K562 (cell line): Measurements from ENCODE around the gene HMGA1. TPM values are rescaled to one million over a fixed set of nuclear protein-coding genes. Genes with fewer than 3 reads are reported as not detected.

Source experiments
- ATAC-seq: fragments of 200-7000 bp; cut with Tn5 transposase; 3 replicates; pipeline ENCODE4 v1.9.1; 2020; ENCODE audit warnings: moderate library complexity
- BruUV-seq: library from RNA; stranded (reverse); fragments of 400-500 nt; replicated peaks from 2 replicates; lab custom pipeline; 2021; lab: Mats Ljungman, UMichigan
- CTCF ChIA-PET: fragments of 300-600 bp; formaldehyde crosslinking; extraction: SDS; loops from one replicate; lab custom pipeline; 2021; ENCODE audit warnings: low intra/inter-chr PET ratio; lab: Yijun Ruan, JAX
- POLR2A ChIA-PET: fragments of 300-600, 350-650 bp; sonication (Branson Sonifier 250); formaldehyde crosslinking; extraction: SDS; loops from one replicate; lab custom pipeline; 2021; ENCODE audit warnings: antibody characterized with exemption, inconsistent platforms; lab: Yijun Ruan, JAX
- DNase-seq, 4 experiments: peaks; one replicate each; pipeline versions ENCODE4 v3.0.0 to v3.0.0-alpha.2; 2011 to 2018; ENCODE audit warnings: low spot score in 3 of 4, mixed read lengths in 3 of 4; ENCODE audit errors: extremely low read depth in 1 of 4
- FAIRE-seq: peaks from 2 replicates; lab custom pipeline; 2011; peaks lifted over from hg19 to GRCh38; lab: Jason Lieb, UNC
- H2AFZ ChIP-seq: 2 replicates; pipeline ENCODE4 v1.6.0; 2011; ENCODE audit warnings: low read depth, low read length, control low read depth, inconsistent platforms
- H3K27ac ChIP-seq: fragments of 200-600 bp; 3 replicates; pipeline ENCODE4 v1.8.0; 2011; ENCODE audit warnings: low read depth, mild to moderate bottlenecking, control low read depth, inconsistent platforms, low read length, moderate library complexity, mixed read lengths; ENCODE audit errors: extremely low read depth
- H3K27me3 ChIP-seq, 2 experiments: fragments of 300-600 bp in 1 of 2; 2 replicates in 1 of 2; 3 replicates in 1 of 2; pipeline versions ENCODE4 v1.6.0 to v1.8.0; 2011; ENCODE audit warnings: inconsistent platforms in 2 of 2, low read length in 2 of 2, mild to moderate bottlenecking in 1 of 2, mixed read lengths in 1 of 2, moderate library complexity in 1 of 2; ENCODE audit not compliant: control insufficient read depth in 2 of 2, insufficient read depth in 2 of 2
- H3K36me3 ChIP-seq: fragments of 300-600 bp; 3 replicates; pipeline ENCODE4 v1.8.0; 2011; ENCODE audit warnings: mild to moderate bottlenecking, low read length, inconsistent platforms; ENCODE audit not compliant: control insufficient read depth, insufficient read depth
- H3K4me1 ChIP-seq, 2 experiments: fragments of 200-600 bp in 1 of 2; replicated peaks in 1 of 2; 2 replicates in 1 of 2; 3 replicates in 1 of 2; pipeline versions ENCODE4 v1.5.1 to v1.8.0; 2011; ENCODE audit warnings: inconsistent platforms in 2 of 2, low read length in 2 of 2, mild to moderate bottlenecking in 1 of 2, mixed read lengths in 1 of 2, moderate library complexity in 1 of 2; ENCODE audit not compliant: control insufficient read depth in 2 of 2, insufficient read depth in 2 of 2
- H3K4me2 ChIP-seq: 2 replicates; pipeline ENCODE4 v1.6.1; 2011; ENCODE audit warnings: low read length, control low read depth, inconsistent platforms, mixed read lengths; ENCODE audit not compliant: insufficient read depth
- H3K4me3 ChIP-seq: fragments of 200-600 bp; sonication (generic), shearing (Covaris generic); 2 replicates; pipeline ENCODE4 v1.5.1; 2016; ENCODE audit warnings: control low read depth, inconsistent platforms
- H3K79me2 ChIP-seq: fragments of 200-600 bp; 3 replicates; pipeline ENCODE4 v1.8.0; 2011; ENCODE audit warnings: low read length, inconsistent platforms; ENCODE audit not compliant: control insufficient read depth, insufficient read depth
- H3K9ac ChIP-seq, 2 experiments: 2 replicates each; pipeline versions ENCODE4 v1.6.0 to v1.6.1; 2011; ENCODE audit warnings: low read depth in 2 of 2, low read length in 2 of 2, control low read depth in 1 of 2, inconsistent platforms in 1 of 2, mild to moderate bottlenecking in 1 of 2, mixed read lengths in 1 of 2; ENCODE audit not compliant: insufficient read depth in 1 of 2
- H3K9me1 ChIP-seq: one replicate; pipeline ENCODE4 v1.6.0; 2011; ENCODE audit warnings: inconsistent platforms, mild to moderate bottlenecking, low read length, moderate library complexity; ENCODE audit not compliant: control insufficient read depth, insufficient read depth
- H3K9me3 ChIP-seq: replicated peaks from 2 replicates; pipeline ENCODE4 v1.5.1; 2011; ENCODE audit warnings: low read depth, low read length, inconsistent platforms; ENCODE audit not compliant: control insufficient read depth, insufficient read depth
- H4K20me1 ChIP-seq: replicated peaks from 2 replicates; pipeline ENCODE4 v1.6.1; 2011; ENCODE audit warnings: low read length, inconsistent platforms, mixed read lengths; ENCODE audit not compliant: control insufficient read depth, insufficient read depth
- CBFA2T3 ChIP-seq: fragments of 450-650 bp; IDR thresholded peaks from 2 replicates; pipeline ENCODE4 v1.6.1; 2017
- CBX2 ChIP-seq: fragments of 200-600 bp; sonication (generic); IDR thresholded peaks from one replicate; pipeline ENCODE4 v1.6.1; 2012; ENCODE audit warnings: mild to moderate bottlenecking, low read length, inconsistent platforms; ENCODE audit not compliant: insufficient read depth, poor library complexity, severe bottlenecking
- CEBPB ChIP-seq: fragments of 450-650 bp; IDR thresholded peaks from 2 replicates; pipeline ENCODE4 v1.6.1; 2016; ENCODE audit warnings: missing genetic modification characterization, missing compliant biosample characterization
- CREM ChIP-seq: IDR thresholded peaks from 2 replicates; pipeline ENCODE4 v1.6.1; 2014; ENCODE audit warnings: antibody characterized with exemption, low read depth
- ERF ChIP-seq: fragments of 450-650 bp; formaldehyde crosslinking; IDR thresholded peaks from 2 replicates; pipeline ENCODE4 v1.4.0; 2020; ENCODE audit warnings: mild to moderate bottlenecking, mixed read lengths
- MAFF ChIP-seq: IDR thresholded peaks from 2 replicates; pipeline ENCODE4 v1.6.1; 2012; ENCODE audit warnings: low read length, improper control_type of control experiment
- MLX ChIP-seq, 2 experiments: fragments of 450-650 bp in 1 of 2; sonication (generic) in 1 of 2; formaldehyde crosslinking; conservative IDR thresholded peaks; 2 replicates each; pipeline versions ENCODE4 v1.4.0 to v1.8.1; 2020 to 2022; ENCODE audit warnings: mild to moderate bottlenecking in 1 of 2, missing genetic modification reagents in 1 of 2
- NBN ChIP-seq: fragments of 450-650 bp; IDR thresholded peaks from 2 replicates; pipeline ENCODE4 v1.6.1; 2016; ENCODE audit warnings: low read depth, mild to moderate bottlenecking
- SPI1 ChIP-seq: IDR thresholded peaks from 2 replicates; pipeline ENCODE4 v1.6.1; 2011; ENCODE audit warnings: low read depth, low read length, control low read depth, borderline replicate concordance
- U2AF2 ChIP-seq: fragments of 200-400 bp; formaldehyde crosslinking; optimal IDR thresholded peaks from 2 replicates; pipeline ENCODE3; 2017; ENCODE audit warnings: low read depth, mild to moderate bottlenecking, low read length
- ZBTB5 ChIP-seq: fragments of 450-650 bp; IDR thresholded peaks from 2 replicates; pipeline ENCODE4 v1.6.1; 2017; ENCODE audit warnings: antibody characterized with exemption
- ZKSCAN8 ChIP-seq: fragments of 200-800 bp; sonication (Bioruptor generic); IDR thresholded peaks from 2 replicates; pipeline ENCODE4 v1.6.1; 2016; ENCODE audit warnings: missing genetic modification characterization, missing compliant biosample characterization
- ZNF174 ChIP-seq: fragments of 250-450 bp; sonication (Bioruptor Pico); IDR thresholded peaks from 2 replicates; pipeline ENCODE4 v1.4.0; 2020; ENCODE audit warnings: mild to moderate bottlenecking
- ZNF277 ChIP-seq: fragments of 250-450 bp; sonication (Bioruptor Pico); IDR thresholded peaks from 2 replicates; pipeline ENCODE4 v1.8.0; 2022; ENCODE audit warnings: inconsistent platforms, mild to moderate bottlenecking, moderate library complexity, borderline replicate concordance
- ZNF3 ChIP-seq: fragments of 250-450 bp; sonication (Bioruptor Pico); IDR thresholded peaks from 2 replicates; pipeline ENCODE4 v1.5.0; 2021; ENCODE audit warnings: mild to moderate bottlenecking, moderate library complexity
- ZNF347 ChIP-seq: fragments of 450-650 bp; formaldehyde crosslinking; IDR thresholded peaks from 2 replicates; pipeline ENCODE4 v1.4.0; 2020; ENCODE audit warnings: low read depth, mild to moderate bottlenecking, moderate library complexity
- ZNF436 ChIP-seq: fragments of 250-450, 450-650 bp; sonication (Bioruptor Pico); formaldehyde crosslinking; IDR thresholded peaks from 2 replicates; pipeline ENCODE4 v1.7.0; 2020; ENCODE audit warnings: mild to moderate bottlenecking
- ZNF589 ChIP-seq: fragments of 200-800 bp; sonication (Bioruptor generic); IDR thresholded peaks from 2 replicates; pipeline ENCODE4 v1.6.1; 2016; ENCODE audit warnings: low read depth, missing genetic modification characterization, missing compliant biosample characterization
- ZNF766 ChIP-seq: fragments of 200-800 bp; sonication (Bioruptor generic); conservative IDR thresholded peaks from 2 replicates; pipeline ENCODE4 v1.6.1; 2016; ENCODE audit warnings: missing genetic modification characterization, missing compliant biosample characterization
- WGBS: fragments of 100-300 bp; shearing (Covaris generic); methylation state at CpG from one replicate; pipeline ENCODE4 v1.1.6; 2016; ENCODE audit warnings: low coverage, mixed read lengths; ENCODE audit not compliant: insufficient coverage; ENCODE audit errors: missing lambda C conversion rate; 5-methylcytosine and 5-hydroxymethylcytosine counted together
- in situ Hi-C: fragments of 300-500 bp; cut with MboI; formaldehyde crosslinking; loops from 4 replicates; pipeline ENCODE4 v1.15.0; 2018; ENCODE audit warnings: inconsistent platforms, mixed read lengths
- intact Hi-C: fragments of 100-400 bp; cut with micrococcal nuclease; formaldehyde crosslinking; loops from 2 replicates; pipeline ENCODE4 v1.14.2; 2022
- polyA plus RNA-seq, 8 experiments: library from polyadenylated mRNA; depleted of rRNA in 4 of 8; stranded (reverse) in 5 of 8; unstranded in 3 of 8; fragments of >200 nt; fragmentation: Nextera tagmentation in 2 of 8; fragmentation: Illumina TruSeq in 1 of 8; extraction: Ambion mirVana in 2 of 8; extraction: Trizol in 1 of 8; gene quantifications; 2 replicates each; pipeline versions ENCODE4 v1.2.1 to v1.2.3, GENCODE V29; 2011 to 2014; ENCODE audit warnings: inconsistent platforms in 1 of 8, missing spikeins in 1 of 8
- total RNA-seq, 7 experiments: library from RNA; depleted of rRNA in 6 of 7; stranded (reverse); fragments of >200 nt in 6 of 7; fragmentation: Illumina TruSeq in 2 of 7; extraction: Trizol in 2 of 7; gene quantifications; 2 replicates each; pipeline versions ENCODE4 v1.2.1 to v1.2.3, GENCODE V29; 2011 to 2021; ENCODE audit warnings: low replicate concordance in 1 of 7

Gene HMGA1
- total and polyA plus RNA-seq, 9 of the 15 experiments (the other 6 are each of a cell fraction or from before 2014, with no cell fraction given), result 27.8 to 1,947 (median 594) TPM

GRCh38 chr6:34241351-34242215, 4.9 kb downstream of the HMGA1 start:
- Histone ChIP-seq H2AFZ (no peak overlapping the region), H3K9me3 (no peaks in the 10 kb centered on the region), H3K4me1 (peaks cover 66 to 67% of the 10 kb centered on the region in 2 experiments), H3K36me3 (peaks cover 87% of the 10 kb centered on the region), H4K20me1 (peaks cover 50% of the 10 kb centered on the region), H3K4me3 (no peak overlapping the region), H3K4me2 (no peak overlapping the region), H3K9ac (peak overlapping the region in 1 of 2 experiments; percentile 1; a peak in 2 of 4 replicates), H3K9me1 (no peaks in the 10 kb centered on the region), H3K27me3 (no peaks in the 10 kb centered on the region), H3K27ac (peak overlapping the region; percentile 76; the same call in 2 of the 3 replicates), H3K79me2 (peaks cover 73% of the 10 kb centered on the region)
- WGBS, result 90% methylated on average over 13 of the region's 13 CpGs
- POLR2A ChIA-PET, result interaction anchor here (0.9 to 1.5 kb wide), 4 partner anchors 26 to 234 kb away, joined by 3 to 4 read pairs (median 4); no protein-coding TSS in a partner anchor
- no peak for FAIRE-seq
- no peak for ATAC-seq
- BruUV-seq, result no TSS peak
- CTCF ChIA-PET, result no interaction called here
- in situ Hi-C loops (no loop called here), intact Hi-C loops (loop anchor here (5.0 kb wide), 1 partner anchor 184 kb away; no protein-coding TSS in a partner anchor)
- DNase-seq, result peak in 2 of 4 experiments; percentile 4 to 7
- TF ChIP-seq ERF (CRISPR knock-in tag), result no peak
- TF ChIP-seq ZNF3 (CRISPR knock-in tag), result no peak
- no peak for TF ChIP-seq MAFF
- no peak for TF ChIP-seq SPI1
- TF ChIP-seq ZBTB5, result no peak
- TF ChIP-seq ZKSCAN8 (CRISPR knock-in tag), result no peak
- TF ChIP-seq NBN, result no peak
- TF ChIP-seq CBX2, result no peak
- TF ChIP-seq ZNF277 (CRISPR knock-in tag), result no peak
- no peak for TF ChIP-seq U2AF2
- no peak for TF ChIP-seq ZNF589 (CRISPR knock-in tag)
- TF ChIP-seq ZNF174 (CRISPR knock-in tag), result no peak
- TF ChIP-seq ZNF436 (CRISPR knock-in tag), result no peak
- TF ChIP-seq CEBPB (tag), result no peak
- no peak for TF ChIP-seq CREM
- TF ChIP-seq ZNF766 (CRISPR knock-in tag), result no peak
- TF ChIP-seq CBFA2T3, result no peak
- no peak for TF ChIP-seq MLX (CRISPR knock-in tag; conservative IDR thresholded peaks at IDR 0.05)
- TF ChIP-seq ZNF347, result no peak
